GM12878 (cell line): Measurements from ENCODE around the gene MAN2B1. TPM values are rescaled to one million over a fixed set of nuclear protein-coding genes. Genes with fewer than 3 reads are reported as not detected.

Experiments
- CHD1 ChIP-seq: IDR thresholded peaks from 2 replicates; pipeline ENCODE4 v1.6.1; 2012; ENCODE audit warnings: low read depth, low read length, improper control_type of control experiment
- EZH2 ChIP-seq: IDR thresholded peaks from 2 replicates; pipeline ENCODE4 v1.6.1; 2012; ENCODE audit warnings: low read depth, mild to moderate bottlenecking, control low read depth, inconsistent platforms, low read length, borderline replicate concordance; ENCODE audit not compliant: control insufficient read depth
- FOS ChIP-seq: IDR thresholded peaks from 3 replicates; pipeline ENCODE4 v1.6.1; 2011; ENCODE audit warnings: borderline replicate concordance; ENCODE audit not compliant: insufficient read length; ENCODE audit errors: extremely low read depth
- MEF2B ChIP-seq: fragments of 450-650 bp; IDR thresholded peaks from 2 replicates; pipeline ENCODE4 v1.6.1; 2018; ENCODE audit warnings: mild to moderate bottlenecking, moderate library complexity; ENCODE audit not compliant: partially characterized antibody, poor library complexity, severe bottlenecking
- MTA3 ChIP-seq: IDR thresholded peaks from 2 replicates; pipeline ENCODE4 v1.6.1; 2012; ENCODE audit warnings: low read length, inconsistent platforms, borderline replicate concordance
- MYC ChIP-seq: IDR thresholded peaks from 2 replicates; pipeline ENCODE4 v1.6.1; 2011; ENCODE audit warnings: mild to moderate bottlenecking, low read length, moderate library complexity, inconsistent platforms; ENCODE audit not compliant: insufficient read depth, insufficient replicate concordance, insufficient read length, severe bottlenecking
- NFIC ChIP-seq: IDR thresholded peaks from 2 replicates; pipeline ENCODE4 v1.6.1; 2012; ENCODE audit warnings: low read depth, mild to moderate bottlenecking, inconsistent platforms, low read length, moderate library complexity
- PAX5 ChIP-seq: IDR thresholded peaks from 2 replicates; pipeline ENCODE4 v1.6.1; 2011; ENCODE audit warnings: low read depth, low read length, borderline replicate concordance
- RB1 ChIP-seq: fragments of 450-650 bp; formaldehyde crosslinking; IDR thresholded peaks from 2 replicates; pipeline ENCODE4 v1.6.1; 2017; ENCODE audit warnings: mild to moderate bottlenecking, borderline replicate concordance
- RELA ChIP-seq: fragments of 450-650 bp; IDR thresholded peaks from 2 replicates; pipeline ENCODE4 v1.8.0; 2014; ENCODE audit warnings: borderline replicate concordance; ENCODE audit not compliant: partially characterized antibody
- SMARCA5 ChIP-seq: fragments of 450-650 bp; IDR thresholded peaks from 2 replicates; pipeline ENCODE4 v1.6.1; 2017; ENCODE audit warnings: mild to moderate bottlenecking
- STAT1 ChIP-seq: fragments of 450-650 bp; conservative IDR thresholded peaks from 2 replicates; pipeline ENCODE4 v1.6.1; 2014; ENCODE audit warnings: antibody characterized with exemption, mild to moderate bottlenecking
- SUPT20H ChIP-seq: IDR thresholded peaks from 2 replicates; pipeline ENCODE4 v1.6.1; 2011; ENCODE audit warnings: low read depth, mild to moderate bottlenecking, low read length, moderate library complexity, borderline replicate concordance; ENCODE audit not compliant: control insufficient read depth
- TARDBP ChIP-seq: IDR thresholded peaks from 2 replicates; pipeline ENCODE4 v1.6.1; 2016; ENCODE audit warnings: borderline replicate concordance
- TBL1XR1 ChIP-seq: IDR thresholded peaks from 2 replicates; pipeline ENCODE4 v1.6.1; 2012; ENCODE audit warnings: low read depth, low read length, improper control_type of control experiment
- WRNIP1 ChIP-seq: IDR thresholded peaks from 2 replicates; pipeline ENCODE4 v1.6.1; 2011; ENCODE audit warnings: low read depth, low read length, improper control_type of control experiment, borderline replicate concordance
- ZSCAN29 ChIP-seq: fragments of 450-650 bp; IDR thresholded peaks from 2 replicates; pipeline ENCODE4 v1.6.1; 2017; ENCODE audit warnings: mild to moderate bottlenecking, moderate library complexity
- polyA plus RNA-seq, 11 experiments: library from polyadenylated mRNA; depleted of rRNA in 4 of 11; unstranded in 6 of 11; stranded (reverse) in 5 of 11; fragments of >200 nt; fragmentation: Nextera tagmentation in 4 of 11; fragmentation: Illumina TruSeq in 1 of 11; extraction: Ambion mirVana in 4 of 11; extraction: Trizol in 1 of 11; gene quantifications; 1 replicate in 1 of 11; 2 replicates in 10 of 11; pipeline versions ENCODE4 v1.2.1 to v1.2.3, GENCODE V29; 2011 to 2016; ENCODE audit warnings: inconsistent platforms in 2 of 11, missing spikeins in 2 of 11, low read depth in 1 of 11
- total RNA-seq, 4 experiments: library from RNA; depleted of rRNA in 3 of 4; stranded (reverse); fragments of >200 nt in 3 of 4; fragmentation: Illumina TruSeq in 1 of 4; extraction: Trizol in 1 of 4; gene quantifications; 2 replicates each; pipeline versions ENCODE4 v1.2.1 to v1.2.3, GENCODE V29; 2013 to 2021
- TF ChIP-seq, protein P1 (sequence below): IDR thresholded peaks from 2 replicates; pipeline ENCODE4 v1.6.1; 2011; ENCODE audit warnings: borderline replicate concordance, low read depth, mild to moderate bottlenecking, moderate library complexity, low read length; ENCODE audit not compliant: insufficient read depth, poor library complexity, severe bottlenecking
- TF ChIP-seq, protein P2 (sequence below): fragments of 450-650 bp; IDR thresholded peaks from 2 replicates; pipeline ENCODE4 v1.6.1; 2016; ENCODE audit warnings: mild to moderate bottlenecking, moderate library complexity, borderline replicate concordance
- TF ChIP-seq, protein P3 (sequence below): fragments of 450-650 bp; IDR thresholded peaks from 2 replicates; pipeline ENCODE4 v1.6.1; 2014; ENCODE audit warnings: mild to moderate bottlenecking
- TF ChIP-seq, protein P4 (sequence below): IDR thresholded peaks from 2 replicates; pipeline ENCODE4 v1.6.1; 2011; ENCODE audit warnings: mild to moderate bottlenecking, low read depth, low read length, moderate library complexity; ENCODE audit not compliant: insufficient replicate concordance

MAN2B1 gene
- total and polyA plus RNA-seq, 10 of the 15 experiments (the other 5 are each of a cell fraction or from before 2014, with no cell fraction given), result 7.6 to 224 (median 81.4) TPM

DNA sequence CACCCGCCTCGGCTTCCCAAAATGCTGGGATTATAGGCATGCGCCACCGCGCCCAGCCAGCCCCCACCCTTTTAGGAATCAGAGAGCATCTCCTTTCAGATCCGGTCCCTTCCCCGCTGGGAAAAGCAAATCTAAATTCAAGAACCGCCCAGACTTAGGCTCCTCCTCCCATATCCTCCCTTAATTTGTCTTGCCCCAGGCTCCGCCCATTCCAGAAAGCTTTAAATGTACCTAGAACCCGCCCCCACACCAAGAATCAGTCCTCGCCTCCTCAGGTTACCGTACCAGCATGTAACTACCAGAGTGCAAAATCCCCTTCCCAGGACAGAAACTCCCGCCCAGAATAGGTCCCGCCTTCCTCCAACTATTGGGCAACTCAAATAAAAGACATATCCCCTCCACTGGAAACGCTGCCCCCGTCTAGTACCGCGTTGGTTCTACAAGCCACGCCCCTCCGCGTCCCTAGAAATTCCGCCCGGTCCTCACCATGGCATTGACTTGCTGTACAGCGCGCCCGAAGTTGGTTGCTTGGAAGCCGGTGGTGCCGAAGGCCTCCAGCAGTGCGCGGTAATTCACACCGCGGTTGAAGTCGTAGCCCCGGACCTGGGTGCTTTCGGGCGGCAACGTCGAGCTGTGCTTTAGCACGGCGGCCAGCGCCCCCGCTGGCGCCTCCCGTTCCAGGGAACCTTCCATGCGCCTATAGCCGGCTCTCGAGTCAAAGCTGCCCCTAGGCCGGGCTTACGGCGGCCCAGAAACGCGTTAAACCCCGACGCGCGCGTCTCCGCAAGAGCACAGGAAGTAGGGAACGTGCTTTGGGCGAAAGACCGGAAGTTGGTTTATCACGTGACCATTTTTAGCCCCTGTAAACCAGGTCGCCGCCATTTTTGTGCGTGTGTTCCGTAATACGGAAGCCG, 14.8 kb upstream of the MAN2B1 start, which contains the start of gene DHPS (continued):
- TF ChIP-seq, protein P1, sequence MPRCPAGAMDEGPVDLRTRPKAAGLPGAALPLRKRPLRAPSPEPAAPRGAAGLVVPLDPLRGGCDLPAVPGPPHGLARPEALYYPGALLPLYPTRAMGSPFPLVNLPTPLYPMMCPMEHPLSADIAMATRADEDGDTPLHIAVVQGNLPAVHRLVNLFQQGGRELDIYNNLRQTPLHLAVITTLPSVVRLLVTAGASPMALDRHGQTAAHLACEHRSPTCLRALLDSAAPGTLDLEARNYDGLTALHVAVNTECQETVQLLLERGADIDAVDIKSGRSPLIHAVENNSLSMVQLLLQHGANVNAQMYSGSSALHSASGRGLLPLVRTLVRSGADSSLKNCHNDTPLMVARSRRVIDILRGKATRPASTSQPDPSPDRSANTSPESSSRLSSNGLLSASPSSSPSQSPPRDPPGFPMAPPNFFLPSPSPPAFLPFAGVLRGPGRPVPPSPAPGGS, result peak; percentile 34
- TF ChIP-seq MEF2B (peak; percentile 47), SMARCA5 (peak; percentile 72; the same call in 1 of the 2 replicates), STAT1 (no peak), PAX5 (no peak), MTA3 (no peak), CHD1 (no peak), NFIC (0 out of 2 replicates have a peak, but pooled peaks have one; percentile 41), RB1 (0 out of 2 replicates have a peak, but pooled peaks have one; percentile 68), FOS (peak; percentile 12), SUPT20H (no peak), EZH2 (no peak), TBL1XR1 (no peak), ZSCAN29 (no peak), WRNIP1 (no peak), TARDBP (peak; percentile 77; the same call in 1 of the 2 replicates), RELA (no peak), MYC (no peak)
- TF ChIP-seq, protein P2, sequence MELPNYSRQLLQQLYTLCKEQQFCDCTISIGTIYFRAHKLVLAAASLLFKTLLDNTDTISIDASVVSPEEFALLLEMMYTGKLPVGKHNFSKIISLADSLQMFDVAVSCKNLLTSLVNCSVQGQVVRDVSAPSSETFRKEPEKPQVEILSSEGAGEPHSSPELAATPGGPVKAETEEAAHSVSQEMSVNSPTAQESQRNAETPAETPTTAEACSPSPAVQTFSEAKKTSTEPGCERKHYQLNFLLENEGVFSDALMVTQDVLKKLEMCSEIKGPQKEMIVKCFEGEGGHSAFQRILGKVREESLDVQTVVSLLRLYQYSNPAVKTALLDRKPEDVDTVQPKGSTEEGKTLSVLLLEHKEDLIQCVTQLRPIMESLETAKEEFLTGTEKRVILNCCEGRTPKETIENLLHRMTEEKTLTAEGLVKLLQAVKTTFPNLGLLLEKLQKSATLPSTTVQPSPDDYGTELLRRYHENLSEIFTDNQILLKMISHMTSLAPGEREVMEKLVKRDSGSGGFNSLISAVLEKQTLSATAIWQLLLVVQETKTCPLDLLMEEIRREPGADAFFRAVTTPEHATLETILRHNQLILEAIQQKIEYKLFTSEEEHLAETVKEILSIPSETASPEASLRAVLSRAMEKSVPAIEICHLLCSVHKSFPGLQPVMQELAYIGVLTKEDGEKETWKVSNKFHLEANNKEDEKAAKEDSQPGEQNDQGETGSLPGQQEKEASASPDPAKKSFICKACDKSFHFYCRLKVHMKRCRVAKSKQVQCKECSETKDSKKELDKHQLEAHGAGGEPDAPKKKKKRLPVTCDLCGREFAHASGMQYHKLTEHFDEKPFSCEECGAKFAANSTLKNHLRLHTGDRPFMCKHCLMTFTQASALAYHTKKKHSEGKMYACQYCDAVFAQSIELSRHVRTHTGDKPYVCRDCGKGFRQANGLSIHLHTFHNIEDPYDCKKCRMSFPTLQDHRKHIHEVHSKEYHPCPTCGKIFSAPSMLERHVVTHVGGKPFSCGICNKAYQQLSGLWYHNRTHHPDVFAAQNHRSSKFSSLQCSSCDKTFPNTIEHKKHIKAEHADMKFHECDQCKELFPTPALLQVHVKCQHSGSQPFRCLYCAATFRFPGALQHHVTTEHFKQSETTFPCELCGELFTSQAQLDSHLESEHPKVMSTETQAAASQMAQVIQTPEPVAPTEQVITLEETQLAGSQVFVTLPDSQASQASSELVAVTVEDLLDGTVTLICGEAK, result peak; percentile 94
- TF ChIP-seq, protein P3, sequence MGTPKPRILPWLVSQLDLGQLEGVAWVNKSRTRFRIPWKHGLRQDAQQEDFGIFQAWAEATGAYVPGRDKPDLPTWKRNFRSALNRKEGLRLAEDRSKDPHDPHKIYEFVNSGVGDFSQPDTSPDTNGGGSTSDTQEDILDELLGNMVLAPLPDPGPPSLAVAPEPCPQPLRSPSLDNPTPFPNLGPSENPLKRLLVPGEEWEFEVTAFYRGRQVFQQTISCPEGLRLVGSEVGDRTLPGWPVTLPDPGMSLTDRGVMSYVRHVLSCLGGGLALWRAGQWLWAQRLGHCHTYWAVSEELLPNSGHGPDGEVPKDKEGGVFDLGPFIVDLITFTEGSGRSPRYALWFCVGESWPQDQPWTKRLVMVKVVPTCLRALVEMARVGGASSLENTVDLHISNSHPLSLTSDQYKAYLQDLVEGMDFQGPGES, result no peak
- TF ChIP-seq, protein P4, sequence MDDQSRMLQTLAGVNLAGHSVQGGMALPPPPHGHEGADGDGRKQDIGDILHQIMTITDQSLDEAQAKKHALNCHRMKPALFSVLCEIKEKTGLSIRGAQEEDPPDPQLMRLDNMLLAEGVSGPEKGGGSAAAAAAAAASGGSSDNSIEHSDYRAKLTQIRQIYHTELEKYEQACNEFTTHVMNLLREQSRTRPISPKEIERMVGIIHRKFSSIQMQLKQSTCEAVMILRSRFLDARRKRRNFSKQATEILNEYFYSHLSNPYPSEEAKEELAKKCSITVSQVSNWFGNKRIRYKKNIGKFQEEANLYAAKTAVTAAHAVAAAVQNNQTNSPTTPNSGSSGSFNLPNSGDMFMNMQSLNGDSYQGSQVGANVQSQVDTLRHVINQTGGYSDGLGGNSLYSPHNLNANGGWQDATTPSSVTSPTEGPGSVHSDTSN, result no peak
